Panc1 (cell line): ENCODE measurements around the gene PIGX.

ENCODE experiments used
- CTCF ChIP-seq: fragments of 450-650 bp; IDR thresholded peaks from 2 replicates; pipeline ENCODE4 v1.5.1; 2017; ENCODE audit warnings: mild to moderate bottlenecking
- SIN3A ChIP-seq: IDR thresholded peaks from 2 replicates; pipeline ENCODE4 v1.6.1; 2012; ENCODE audit warnings: low read depth, mild to moderate bottlenecking, low read length, moderate library complexity, borderline replicate concordance; ENCODE audit not compliant: insufficient read depth

- TF ChIP-seq CTCF (no peak), SIN3A (no peak)
Measured at GRCh38 chr3:196771067-196771466, 58.9 kb downstream of the PIGX start.
